H1 (cell line): Measurements from ENCODE around the gene DNAJC22. TPM values are rescaled to one million over a fixed set of nuclear protein-coding genes. Genes with fewer than 3 reads are reported as not detected.
A peak's percentile ranks its signal among the peaks of the same experiment; 100 is the strongest.

Source experiments
- CTCF ChIA-PET: fragments of 300-600 bp; sonication (Branson Sonifier 250); formaldehyde crosslinking; loops from one replicate; lab custom pipeline; 2021; ENCODE audit not compliant: partially characterized antibody; lab: Charles Lee
- POLR2A ChIA-PET: fragments of 300-600 bp; sonication (Branson Sonifier 250); formaldehyde crosslinking; loops from one replicate; lab custom pipeline; 2021; ENCODE audit warnings: inconsistent platforms; ENCODE audit not compliant: partially characterized antibody; lab: Charles Lee
- DNase-seq, 2 experiments: peaks; one replicate each; pipeline versions ENCODE4 v3.0.0 to v3.0.0-alpha.2; 2010 to 2022; ENCODE audit warnings: low spot score in 2 of 2, low read depth in 1 of 2, mixed read lengths in 1 of 2
- FAIRE-seq: peaks from 2 replicates; lab custom pipeline; 2011; peaks lifted over from hg19 to GRCh38; lab: Jason Lieb, UNC
- H2AFZ ChIP-seq: 2 replicates; pipeline ENCODE4 v1.8.1; 2012; ENCODE audit warnings: low read length, inconsistent platforms
- H2AK5ac ChIP-seq: 2 replicates; pipeline ENCODE4 v1.6.1; 2013; ENCODE audit warnings: low read depth, low read length
- H2BK120ac ChIP-seq: replicated peaks from 2 replicates; pipeline ENCODE3; 2013; ENCODE audit warnings: low read depth, low read length, inconsistent platforms
- H2BK12ac ChIP-seq: 2 replicates; pipeline ENCODE4 v1.6.1; 2013; ENCODE audit warnings: low read depth, low read length
- H2BK15ac ChIP-seq: 2 replicates; pipeline ENCODE4 v1.6.1; 2013; ENCODE audit warnings: low read length
- H2BK20ac ChIP-seq: 2 replicates; pipeline ENCODE4 v1.6.1; 2013; ENCODE audit warnings: low read length
- H2BK5ac ChIP-seq: 2 replicates; pipeline ENCODE4 v1.6.1; 2013; ENCODE audit warnings: low read depth, low read length
- H3K14ac ChIP-seq: 2 replicates; pipeline ENCODE4 v1.6.1; 2013; ENCODE audit warnings: inconsistent platforms; ENCODE audit not compliant: insufficient read length
- H3K18ac ChIP-seq: 2 replicates; pipeline ENCODE4 v1.6.1; 2013; ENCODE audit warnings: low read length; ENCODE audit errors: extremely low read depth
- H3K23ac ChIP-seq: 2 replicates; pipeline ENCODE4 v1.6.1; 2013; ENCODE audit warnings: inconsistent platforms; ENCODE audit not compliant: insufficient read length
- H3K23me2 ChIP-seq: 2 replicates; pipeline ENCODE4 v1.6.1; 2013; ENCODE audit warnings: low read depth, low read length
- H3K27ac ChIP-seq: 2 replicates; pipeline ENCODE4 v1.6.1; 2011; ENCODE audit warnings: low read depth, low read length, inconsistent platforms
- H3K27me3 ChIP-seq, 4 experiments: replicated peaks in 1 of 4; 1 replicate in 1 of 4; 2 replicates in 3 of 4; pipeline versions ENCODE4 v1.6.1 to v1.8.1; 2011 to 2013; ENCODE audit warnings: low read length in 3 of 4, mild to moderate bottlenecking in 3 of 4, inconsistent platforms in 2 of 4, mixed read lengths in 2 of 4, moderate library complexity in 1 of 4; ENCODE audit not compliant: control insufficient read depth in 3 of 4, insufficient read depth in 3 of 4; ENCODE audit errors: extremely low read depth in 1 of 4
- H3K36me3 ChIP-seq, 4 experiments: 2 replicates each; pipeline versions ENCODE4 v1.6.1 to v1.8.1; 2011 to 2013; ENCODE audit warnings: mild to moderate bottlenecking in 4 of 4, low read length in 3 of 4, moderate library complexity in 2 of 4, control low read depth in 1 of 4, inconsistent platforms in 1 of 4; ENCODE audit not compliant: insufficient read depth in 4 of 4, control insufficient read depth in 2 of 4
- H3K4ac ChIP-seq: replicated peaks from 2 replicates; pipeline ENCODE3; 2013; ENCODE audit warnings: low read length, low read depth, mixed read lengths, inconsistent platforms; ENCODE audit not compliant: insufficient read length
- H3K4me1 ChIP-seq, 4 experiments: replicated peaks in 1 of 4; 1 replicate in 1 of 4; 2 replicates in 3 of 4; pipeline versions ENCODE4 v1.6.1 to v1.8.1; 2011 to 2013; ENCODE audit warnings: low read length in 3 of 4, inconsistent platforms in 2 of 4, mixed read lengths in 1 of 4; ENCODE audit not compliant: insufficient read depth in 4 of 4, control insufficient read depth in 3 of 4
- H3K4me2 ChIP-seq, 2 experiments: 2 replicates each; pipeline versions ENCODE4 v1.6.1 to v1.8.1; 2011 to 2013; ENCODE audit warnings: low read depth in 2 of 2, low read length in 2 of 2, control low read depth in 1 of 2, inconsistent platforms in 1 of 2, mild to moderate bottlenecking in 1 of 2; ENCODE audit not compliant: insufficient read depth in 1 of 2
- H3K4me3 ChIP-seq, 4 experiments: fragments of 200-600, 300-600 bp in 1 of 4; sonication (generic), shearing (Covaris generic), sonication (Bioruptor Twin) in 1 of 4; 2 replicates each; pipeline versions ENCODE4 v1.5.1 to v1.8.1; 2011 to 2016; ENCODE audit warnings: low read length in 4 of 4, low read depth in 3 of 4, control low read depth in 2 of 4, inconsistent platforms in 2 of 4, mild to moderate bottlenecking in 2 of 4, mixed read lengths in 1 of 4, moderate library complexity in 1 of 4; ENCODE audit not compliant: insufficient read depth in 2 of 4; ENCODE audit errors: extremely low read depth in 1 of 4
- H3K56ac ChIP-seq: replicated peaks from 2 replicates; pipeline ENCODE3; 2013; ENCODE audit warnings: low read depth, mild to moderate bottlenecking, mixed read lengths, low read length, inconsistent platforms; ENCODE audit not compliant: insufficient read length
- H3K79me1 ChIP-seq: 2 replicates; pipeline ENCODE4 v1.6.1; 2013; ENCODE audit warnings: low read depth, low read length, control low read depth
- H3K79me2 ChIP-seq, 2 experiments: 2 replicates each; pipeline versions ENCODE4 v1.6.1 to v1.8.1; 2012 to 2013; ENCODE audit warnings: low read length in 2 of 2, mild to moderate bottlenecking in 2 of 2, inconsistent platforms in 1 of 2; ENCODE audit not compliant: insufficient read depth in 2 of 2, control insufficient read depth in 1 of 2
- H3K9ac ChIP-seq, 4 experiments: replicated peaks in 1 of 4; 1 replicate in 1 of 4; 2 replicates in 3 of 4; pipeline versions ENCODE4 v1.6.1 to v1.8.1; 2011 to 2013; ENCODE audit warnings: low read depth in 3 of 4, low read length in 3 of 4, control low read depth in 2 of 4, mild to moderate bottlenecking in 2 of 4, moderate library complexity in 2 of 4, inconsistent platforms in 1 of 4; ENCODE audit errors: extremely low read depth in 1 of 4
- H3K9me3 ChIP-seq, 2 experiments: 2 replicates each; pipeline versions ENCODE4 v1.6.1 to v1.8.1; 2012 to 2013; ENCODE audit warnings: mild to moderate bottlenecking in 2 of 2, moderate library complexity in 2 of 2, control low read depth in 1 of 2, inconsistent platforms in 1 of 2, low read depth in 1 of 2, low read length in 1 of 2, mixed read lengths in 1 of 2; ENCODE audit not compliant: insufficient read depth in 2 of 2
- H4K20me1 ChIP-seq, 2 experiments: replicated peaks in 1 of 2; 2 replicates each; pipeline versions ENCODE3 to v1.8.1; 2011 to 2013; ENCODE audit warnings: inconsistent platforms in 2 of 2, low read length in 2 of 2, mild to moderate bottlenecking in 1 of 2; ENCODE audit not compliant: insufficient read depth in 2 of 2, control insufficient read depth in 1 of 2
- H4K5ac ChIP-seq: 2 replicates; pipeline ENCODE4 v1.6.1; 2013; ENCODE audit warnings: low read length, low read depth, mixed read lengths, inconsistent platforms; ENCODE audit not compliant: insufficient read length
- H4K8ac ChIP-seq: 2 replicates; pipeline ENCODE4 v1.8.0; 2013; ENCODE audit warnings: mild to moderate bottlenecking, moderate library complexity, low read length, inconsistent platforms; ENCODE audit not compliant: insufficient read depth; ENCODE audit errors: extremely low read depth
- H4K91ac ChIP-seq: replicated peaks from 2 replicates; pipeline ENCODE3; 2013; ENCODE audit warnings: low read length, mixed read lengths, inconsistent platforms; ENCODE audit not compliant: insufficient read length
- EGR1 ChIP-seq: IDR thresholded peaks from 2 replicates; pipeline ENCODE4 v1.6.1; 2011; ENCODE audit warnings: low read depth, low read length, borderline replicate concordance
- POLR2AphosphoS5 ChIP-seq: IDR thresholded peaks from 2 replicates; pipeline ENCODE4 v1.6.1; 2011; ENCODE audit warnings: low read depth, low read length
- RAD21 ChIP-seq, 2 experiments: IDR thresholded peaks in 1 of 2; conservative IDR thresholded peaks in 1 of 2; 2 replicates each; pipeline ENCODE4 v1.6.1; 2011; ENCODE audit warnings: low read depth in 2 of 2, low read length in 2 of 2, improper control_type of control experiment in 1 of 2, inconsistent platforms in 1 of 2, mild to moderate bottlenecking in 1 of 2, moderate library complexity in 1 of 2
- SP1 ChIP-seq: IDR thresholded peaks from 2 replicates; pipeline ENCODE4 v1.6.1; 2011; ENCODE audit warnings: low read depth, low read length
- YY1 ChIP-seq: IDR thresholded peaks from 2 replicates; pipeline ENCODE4 v1.6.1; 2011; ENCODE audit warnings: low read depth, mild to moderate bottlenecking, low read length
- WGBS, 2 experiments: shearing (Covaris generic) in 1 of 2; methylation state at CpG; one replicate each; pipeline versions ENCODE4 v1.1.6 to v1.1.7; 2013 to 2015; ENCODE audit warnings: low lambda C conversion rate in 2 of 2, mixed read lengths in 2 of 2, inconsistent platforms in 1 of 2, low coverage in 1 of 2, missing lambda C conversion rate in 1 of 2; ENCODE audit not compliant: insufficient replicate concordance in 2 of 2, insufficient coverage in 1 of 2, insufficient read length in 1 of 2; ENCODE audit errors: extremely low coverage in 1 of 2, missing lambda C conversion rate in 1 of 2; 5-methylcytosine and 5-hydroxymethylcytosine counted together
- polyA plus RNA-seq, 7 experiments: library from polyadenylated mRNA; depleted of rRNA in 3 of 7; stranded (reverse) in 5 of 7; unstranded in 2 of 7; fragments of >200 nt in 5 of 7; fragments of 200-250 nt in 2 of 7; gene quantifications; 1 replicate in 5 of 7; 2 replicates in 1 of 7; 4 replicates in 1 of 7; pipeline versions ENCODE4 v1.2.1 to v1.2.3, GENCODE V29; 2011 to 2013; ENCODE audit warnings: missing spikeins in 2 of 7, mixed read lengths in 2 of 7
- total RNA-seq: library from RNA; stranded (reverse); fragmentation: NEBNext Ultra II Directional; extraction: Animal tissue kit (Norgen Biotek cat#: 25700); gene quantifications from 2 replicates; pipeline ENCODE4 v1.2.1, GENCODE V29; 2021
- TF ChIP-seq, protein P1 (sequence below), 3 experiments: IDR thresholded peaks; 1 replicate in 2 of 3; 2 replicates in 1 of 3; pipeline versions ENCODE4 v1.5.1 to v1.6.1; 2011; ENCODE audit warnings: low read length in 3 of 3, mild to moderate bottlenecking in 3 of 3, inconsistent platforms in 2 of 3, low read depth in 1 of 3, moderate library complexity in 1 of 3; ENCODE audit not compliant: insufficient read depth in 1 of 3; ENCODE audit errors: control extremely low read depth in 1 of 3

DNAJC22 gene
- total and polyA plus RNA-seq, 2 of the 8 experiments (the other 6 are each of a cell fraction or from before 2014, with no cell fraction given): 0.20 to 0.39 TPM

DNA sequence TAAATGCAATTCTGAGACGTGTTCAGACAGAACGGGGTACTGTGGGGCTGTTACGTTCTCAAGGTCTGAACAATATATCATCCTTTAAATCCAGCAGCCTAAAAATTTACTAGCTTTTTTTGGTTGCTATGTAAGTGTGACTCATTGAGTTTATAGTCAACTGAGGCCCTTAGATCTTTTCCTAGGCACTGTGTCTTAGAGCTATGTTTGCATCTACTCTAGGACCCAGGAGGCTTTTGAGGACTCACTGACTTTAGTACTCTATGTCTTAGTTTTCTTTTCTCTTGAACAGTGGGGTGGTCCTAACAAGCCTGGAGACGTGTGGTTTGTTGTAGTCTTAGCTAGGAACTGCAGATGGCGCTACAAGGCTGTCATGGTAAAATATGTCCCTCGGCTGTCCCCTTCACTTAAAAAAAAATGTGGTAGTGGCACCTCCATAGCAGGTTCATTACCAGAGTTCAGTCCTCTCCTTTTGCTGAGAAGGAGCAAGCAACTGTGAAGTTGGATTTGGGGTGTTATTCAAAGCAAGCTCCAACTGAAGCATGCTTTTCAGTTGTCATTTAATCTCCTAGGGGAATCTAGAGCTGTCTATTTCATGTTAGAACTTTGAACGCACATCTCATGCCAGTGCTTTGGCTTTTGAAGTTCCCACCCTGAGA, 11.9 kb downstream of the DNAJC22 start:
- Histone ChIP-seq H3K27me3 (no peaks in the 10 kb centered on the region), H3K18ac (no peak overlapping the region), H3K4me3 (no peak overlapping the region), H3K27ac (no peak overlapping the region), H2AFZ (no peak overlapping the region), H3K4ac (no peak overlapping the region), H2BK120ac (no peak overlapping the region)
- FAIRE-seq: peak; percentile 83
- TF ChIP-seq EGR1 (no peak), YY1 (0 out of 2 replicates have a peak, but pooled peaks have one; percentile 26), POLR2AphosphoS5 (no peak), SP1 (peak; percentile 78), RAD21 (IDR thresholded peaks at IDR 0.05 in 1 of 2, conservative IDR thresholded peaks at IDR 0.05 in 1 of 2; ENCODE audit: low read depth in 2 of 2, low read length in 2 of 2) (peak; percentile 97)
- TF ChIP-seq, protein P1, sequence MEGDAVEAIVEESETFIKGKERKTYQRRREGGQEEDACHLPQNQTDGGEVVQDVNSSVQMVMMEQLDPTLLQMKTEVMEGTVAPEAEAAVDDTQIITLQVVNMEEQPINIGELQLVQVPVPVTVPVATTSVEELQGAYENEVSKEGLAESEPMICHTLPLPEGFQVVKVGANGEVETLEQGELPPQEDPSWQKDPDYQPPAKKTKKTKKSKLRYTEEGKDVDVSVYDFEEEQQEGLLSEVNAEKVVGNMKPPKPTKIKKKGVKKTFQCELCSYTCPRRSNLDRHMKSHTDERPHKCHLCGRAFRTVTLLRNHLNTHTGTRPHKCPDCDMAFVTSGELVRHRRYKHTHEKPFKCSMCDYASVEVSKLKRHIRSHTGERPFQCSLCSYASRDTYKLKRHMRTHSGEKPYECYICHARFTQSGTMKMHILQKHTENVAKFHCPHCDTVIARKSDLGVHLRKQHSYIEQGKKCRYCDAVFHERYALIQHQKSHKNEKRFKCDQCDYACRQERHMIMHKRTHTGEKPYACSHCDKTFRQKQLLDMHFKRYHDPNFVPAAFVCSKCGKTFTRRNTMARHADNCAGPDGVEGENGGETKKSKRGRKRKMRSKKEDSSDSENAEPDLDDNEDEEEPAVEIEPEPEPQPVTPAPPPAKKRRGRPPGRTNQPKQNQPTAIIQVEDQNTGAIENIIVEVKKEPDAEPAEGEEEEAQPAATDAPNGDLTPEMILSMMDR (IDR thresholded peaks at IDR 0.05; ENCODE audit: control extremely low read depth in 1 of 3, insufficient read depth in 1 of 3, low read depth in 1 of 3, low read length in 3 of 3): peak; percentile 38 to 93 (median 79)
- TF ChIP-seq, all 59 proteins: peak for 4
- H3K14ac ChIP-seq: no peak overlapping the region
- CTCF ChIA-PET: interaction anchor here (0.6 to 26.7 kb wide), 68 partner anchors 10 to 730 kb away, joined by 3 to 538 read pairs (median 6); partner anchors contain the start of genes C1QL4, DNAJC22, FAM186B and PRPH
- H2BK5ac ChIP-seq: no peak overlapping the region
- no peak overlapping the region for H3K56ac ChIP-seq
- no peak overlapping the region for H4K5ac ChIP-seq
- POLR2A ChIA-PET: interaction anchor here (1.0 to 1.5 kb wide), 4 partner anchors 8 to 156 kb away, joined by 5 to 8 read pairs (median 6); partner anchors contain the start of gene DNAJC22
- H3K23ac ChIP-seq: no peak overlapping the region
- no peak overlapping the region for H2BK15ac ChIP-seq
- no peaks in the 10 kb centered on the region for H3K9me3 ChIP-seq
- no peaks in the 10 kb centered on the region for H3K79me2 ChIP-seq
- no peak overlapping the region for H4K91ac ChIP-seq
- H3K36me3 ChIP-seq: no peaks in the 10 kb centered on the region
- no peak overlapping the region for H2AK5ac ChIP-seq
- 44% methylated on average over 7 of the region's 7 CpGs; no CpG with 5 or more reads in 1 of the 2 experiments for WGBS, 2 experiments
- H3K4me2 ChIP-seq: no peak overlapping the region
- H4K20me1 ChIP-seq: no peaks in the 10 kb centered on the region
- H2BK12ac ChIP-seq: no peak overlapping the region
- H2BK20ac ChIP-seq: no peak overlapping the region
- no peak overlapping the region for H3K9ac ChIP-seq
- no peaks in the 10 kb centered on the region for H3K23me2 ChIP-seq
- DNase-seq: peak in 1 of 2 experiments; percentile 67
- peaks cover 0 to 3% (median 0%) of the 10 kb centered on the region in 4 experiments; a peak in 1 of 7 replicates for H3K4me1 ChIP-seq
- H3K79me1 ChIP-seq: no peaks in the 10 kb centered on the region
- no peak overlapping the region for H4K8ac ChIP-seq
